PC-9 (cell line): Measurements from ENCODE around the gene DHX30.

Source experiments
- CTCF ChIP-seq: fragments of 200-600 bp; sonication (generic); conservative IDR thresholded peaks from 2 replicates; pipeline ENCODE4 v1.6.1; 2017; ENCODE audit warnings: mixed run types, antibody characterized with exemption, mild to moderate bottlenecking, moderate library complexity
- EZH2 ChIP-seq: fragments of 200-600 bp; sonication (generic); IDR thresholded peaks from 2 replicates; pipeline ENCODE4 v1.8.0; 2017; ENCODE audit warnings: antibody characterized with exemption, low read depth

GRCh38 chr3:47778746-47779145 lies 24.2 kb upstream of the DHX30 start:
- TF ChIP-seq CTCF (no peak), EZH2 (no peak)
